HepG2 (cell line): Measurements from ENCODE around the gene SLC25A5. TPM values are rescaled to one million over a fixed set of nuclear protein-coding genes. Genes with fewer than 3 reads are reported as not detected.

Experiments used
- CCDC6 ChIP-seq: sonication (generic); formaldehyde crosslinking; IDR thresholded peaks from 2 replicates; pipeline ENCODE4 v1.8.1; 2022; ENCODE audit warnings: mild to moderate bottlenecking, missing genetic modification reagents, moderate library complexity
- FOXK2 ChIP-seq: fragments of 450-650 bp; IDR thresholded peaks from 2 replicates; pipeline ENCODE4 v1.6.1; 2016
- HMG20B ChIP-seq: conservative IDR thresholded peaks from 2 replicates; pipeline ENCODE4 v1.6.1; 2016; ENCODE audit warnings: missing genetic modification reagents, missing compliant biosample characterization
- IKZF4 ChIP-seq: sonication (generic); formaldehyde crosslinking; IDR thresholded peaks from 2 replicates; pipeline ENCODE4 v1.5.1; 2020; ENCODE audit warnings: borderline replicate concordance, mild to moderate bottlenecking, low read depth, missing genetic modification reagents; ENCODE audit errors: not compliant biosample characterization
- KDM1A ChIP-seq: IDR thresholded peaks from 2 replicates; pipeline ENCODE4 v1.6.1; 2016; ENCODE audit warnings: missing compliant biosample characterization
- MTA3 ChIP-seq: sonication (generic); formaldehyde crosslinking; IDR thresholded peaks from 2 replicates; pipeline ENCODE4 v1.4.0; 2020; ENCODE audit warnings: missing genetic modification reagents
- MYC ChIP-seq: sonication (generic); formaldehyde crosslinking; IDR thresholded peaks from 2 replicates; pipeline ENCODE4 v1.9.0; 2021; ENCODE audit warnings: missing genetic modification reagents, borderline replicate concordance
- NCOA2 ChIP-seq: sonication (generic); formaldehyde crosslinking; IDR thresholded peaks from 2 replicates; pipeline ENCODE4 v1.8.0; 2022; ENCODE audit warnings: inconsistent platforms
- POLR2G ChIP-seq: fragments of 200-400 bp; formaldehyde crosslinking; IDR thresholded peaks from 2 replicates; pipeline ENCODE4 v1.6.1; 2018; ENCODE audit warnings: mild to moderate bottlenecking, low read depth, low read length, moderate library complexity
- RELA ChIP-seq: sonication (generic); formaldehyde crosslinking; IDR thresholded peaks from 2 replicates; pipeline ENCODE4 v1.4.0; 2020; ENCODE audit warnings: missing genetic modification reagents
- SIN3B ChIP-seq: fragments of 150-350 bp; IDR thresholded peaks from 2 replicates; pipeline ENCODE4 v1.6.1; 2014; ENCODE audit warnings: low read length
- SSRP1 ChIP-seq: IDR thresholded peaks from 2 replicates; pipeline ENCODE4 v1.6.1; 2016; ENCODE audit warnings: control low read depth
- TBX2 ChIP-seq: sonication (generic); formaldehyde crosslinking; IDR thresholded peaks from 2 replicates; pipeline ENCODE4 v1.5.0; 2020; ENCODE audit warnings: missing genetic modification reagents, mild to moderate bottlenecking, borderline replicate concordance
- ZBTB38 ChIP-seq: sonication (generic); formaldehyde crosslinking; IDR thresholded peaks from 2 replicates; pipeline ENCODE4 v1.5.1; 2020; ENCODE audit warnings: mild to moderate bottlenecking, missing genetic modification reagents
- ZNF138 ChIP-seq: sonication (generic); formaldehyde crosslinking; IDR thresholded peaks from 2 replicates; pipeline ENCODE4 v1.5.0; 2020; ENCODE audit warnings: mild to moderate bottlenecking, low read depth, missing genetic modification reagents
- ZNF343 ChIP-seq: sonication (generic); formaldehyde crosslinking; IDR thresholded peaks from 2 replicates; pipeline ENCODE4 v1.4.0; 2020; ENCODE audit warnings: mild to moderate bottlenecking, missing genetic modification reagents
- ZNF766 ChIP-seq: sonication (generic); formaldehyde crosslinking; IDR thresholded peaks from 2 replicates; pipeline ENCODE4 v1.5.0; 2020; ENCODE audit warnings: missing genetic modification reagents, borderline replicate concordance
- ZNF883 ChIP-seq: sonication (generic); formaldehyde crosslinking; IDR thresholded peaks from 2 replicates; pipeline ENCODE4 v1.5.1; 2020; ENCODE audit warnings: mild to moderate bottlenecking, missing genetic modification reagents; ENCODE audit errors: not compliant biosample characterization
- ZSCAN9 ChIP-seq: IDR thresholded peaks from 2 replicates; pipeline ENCODE4 v1.6.1; 2016; ENCODE audit warnings: borderline replicate concordance
- polyA plus RNA-seq, 8 experiments: library from polyadenylated mRNA; depleted of rRNA in 3 of 8; stranded (reverse) in 7 of 8; unstranded in 1 of 8; fragments of >200 nt; fragmentation: Illumina TruSeq in 4 of 8; extraction: Trizol in 4 of 8; gene quantifications; 2 replicates each; pipeline versions ENCODE4 v1.2.1 to v1.2.3, GENCODE V29; 2011 to 2016; ENCODE audit warnings: low read depth in 4 of 8, missing spikeins in 1 of 8, mixed read lengths in 1 of 8; ENCODE audit not compliant: insufficient read depth in 1 of 8
- total RNA-seq, 5 experiments: library from RNA; depleted of rRNA; stranded (reverse); fragments of >200 nt; fragmentation: Illumina TruSeq; extraction: Trizol; gene quantifications; 2 replicates each; pipeline ENCODE4 v1.2.3, GENCODE V29; 2016; ENCODE audit warnings: low read depth in 1 of 5
- TF ChIP-seq, protein P1 (sequence below): sonication (generic); formaldehyde crosslinking; conservative IDR thresholded peaks from 2 replicates; pipeline ENCODE4 v1.5.0; 2020; ENCODE audit warnings: missing genetic modification reagents
- TF ChIP-seq, protein P2 (sequence below): sonication (generic); formaldehyde crosslinking; IDR thresholded peaks from 2 replicates; pipeline ENCODE4 v1.4.0; 2020; ENCODE audit warnings: mild to moderate bottlenecking, missing genetic modification reagents
- TF ChIP-seq, protein P3 (sequence below): sonication (generic); formaldehyde crosslinking; IDR thresholded peaks from 2 replicates; pipeline ENCODE4 v1.9.0; 2021; ENCODE audit warnings: missing genetic modification reagents, borderline replicate concordance
- TF ChIP-seq, protein P4 (sequence below): sonication (generic); formaldehyde crosslinking; conservative IDR thresholded peaks from 2 replicates; pipeline ENCODE4 v1.4.0; 2020; ENCODE audit warnings: mild to moderate bottlenecking, missing genetic modification reagents, moderate library complexity

SLC25A5 gene
- total and polyA plus RNA-seq, 2 of the 13 experiments (the other 11 are each of a cell fraction or from before 2014, with no cell fraction given): 300 to 402 TPM

DNA sequence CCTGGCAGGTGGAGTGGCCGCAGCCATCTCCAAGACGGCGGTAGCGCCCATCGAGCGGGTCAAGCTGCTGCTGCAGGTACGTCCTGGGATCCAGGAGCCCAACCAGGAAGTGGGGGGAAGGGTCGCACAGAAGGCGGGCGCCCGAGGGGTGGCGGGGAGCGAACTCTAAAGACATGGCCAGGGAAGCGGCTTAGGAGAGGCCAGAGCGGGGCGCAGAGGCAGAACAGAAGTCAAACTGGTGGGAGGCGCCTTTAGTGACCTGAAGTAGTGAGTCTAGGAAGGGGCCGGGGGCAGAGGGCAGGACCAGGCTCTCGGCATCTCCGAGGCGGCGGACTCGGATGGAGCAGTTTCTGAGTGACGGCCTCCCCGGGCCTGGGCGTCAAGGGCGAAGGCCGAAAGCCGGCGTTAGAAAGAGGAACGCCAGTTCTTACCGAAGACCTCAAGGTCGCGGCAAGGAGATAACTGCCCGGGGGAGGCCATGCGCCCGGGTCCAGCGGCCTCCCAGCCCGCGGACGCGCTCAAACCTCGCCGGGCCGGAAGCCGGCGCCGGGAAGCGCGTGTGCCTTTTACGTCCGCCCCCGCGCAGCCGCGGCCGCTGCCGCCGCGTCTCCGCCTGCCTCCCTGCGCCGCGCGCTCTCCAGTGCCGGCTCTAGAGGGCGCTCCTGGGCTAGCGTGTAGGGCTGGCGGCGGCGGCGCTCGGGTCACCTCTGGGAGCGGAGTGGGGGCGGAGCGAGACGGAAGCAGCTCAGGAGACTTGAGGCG lies 488 bp downstream of the SLC25A5 start (continued):
- no peak for TF ChIP-seq ZNF138 (CRISPR knock-in tag)
- TF ChIP-seq SIN3B: no peak
- no peak for TF ChIP-seq KDM1A (CRISPR knock-in tag)
- TF ChIP-seq TBX2: no peak
- TF ChIP-seq ZBTB38 (CRISPR knock-in tag): peak; percentile 48; the same call in 1 of the 2 replicates
- TF ChIP-seq POLR2G: peak; percentile 13
- TF ChIP-seq ZNF883 (CRISPR knock-in tag): no peak
- no peak for TF ChIP-seq ZNF343 (CRISPR knock-in tag)
- TF ChIP-seq CCDC6 (CRISPR knock-in tag): no peak; the same call in 1 of the 2 replicates
- TF ChIP-seq NCOA2 (CRISPR knock-in tag): no peak
- TF ChIP-seq, protein P1, sequence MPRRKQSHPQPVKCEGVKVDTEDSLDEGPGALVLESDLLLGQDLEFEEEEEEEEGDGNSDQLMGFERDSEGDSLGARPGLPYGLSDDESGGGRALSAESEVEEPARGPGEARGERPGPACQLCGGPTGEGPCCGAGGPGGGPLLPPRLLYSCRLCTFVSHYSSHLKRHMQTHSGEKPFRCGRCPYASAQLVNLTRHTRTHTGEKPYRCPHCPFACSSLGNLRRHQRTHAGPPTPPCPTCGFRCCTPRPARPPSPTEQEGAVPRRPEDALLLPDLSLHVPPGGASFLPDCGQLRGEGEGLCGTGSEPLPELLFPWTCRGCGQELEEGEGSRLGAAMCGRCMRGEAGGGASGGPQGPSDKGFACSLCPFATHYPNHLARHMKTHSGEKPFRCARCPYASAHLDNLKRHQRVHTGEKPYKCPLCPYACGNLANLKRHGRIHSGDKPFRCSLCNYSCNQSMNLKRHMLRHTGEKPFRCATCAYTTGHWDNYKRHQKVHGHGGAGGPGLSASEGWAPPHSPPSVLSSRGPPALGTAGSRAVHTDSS (CRISPR knock-in tag): no peak
- TF ChIP-seq IKZF4 (CRISPR knock-in tag): no peak
- TF ChIP-seq, protein P2, sequence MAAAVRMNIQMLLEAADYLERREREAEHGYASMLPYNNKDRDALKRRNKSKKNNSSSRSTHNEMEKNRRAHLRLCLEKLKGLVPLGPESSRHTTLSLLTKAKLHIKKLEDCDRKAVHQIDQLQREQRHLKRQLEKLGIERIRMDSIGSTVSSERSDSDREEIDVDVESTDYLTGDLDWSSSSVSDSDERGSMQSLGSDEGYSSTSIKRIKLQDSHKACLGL (CRISPR knock-in tag): peak; percentile 40; the same call in 1 of the 2 replicates
- no peak for TF ChIP-seq RELA (CRISPR knock-in tag)
- TF ChIP-seq ZNF766 (CRISPR knock-in tag): no peak
- no peak for TF ChIP-seq SSRP1
- TF ChIP-seq, protein P3, sequence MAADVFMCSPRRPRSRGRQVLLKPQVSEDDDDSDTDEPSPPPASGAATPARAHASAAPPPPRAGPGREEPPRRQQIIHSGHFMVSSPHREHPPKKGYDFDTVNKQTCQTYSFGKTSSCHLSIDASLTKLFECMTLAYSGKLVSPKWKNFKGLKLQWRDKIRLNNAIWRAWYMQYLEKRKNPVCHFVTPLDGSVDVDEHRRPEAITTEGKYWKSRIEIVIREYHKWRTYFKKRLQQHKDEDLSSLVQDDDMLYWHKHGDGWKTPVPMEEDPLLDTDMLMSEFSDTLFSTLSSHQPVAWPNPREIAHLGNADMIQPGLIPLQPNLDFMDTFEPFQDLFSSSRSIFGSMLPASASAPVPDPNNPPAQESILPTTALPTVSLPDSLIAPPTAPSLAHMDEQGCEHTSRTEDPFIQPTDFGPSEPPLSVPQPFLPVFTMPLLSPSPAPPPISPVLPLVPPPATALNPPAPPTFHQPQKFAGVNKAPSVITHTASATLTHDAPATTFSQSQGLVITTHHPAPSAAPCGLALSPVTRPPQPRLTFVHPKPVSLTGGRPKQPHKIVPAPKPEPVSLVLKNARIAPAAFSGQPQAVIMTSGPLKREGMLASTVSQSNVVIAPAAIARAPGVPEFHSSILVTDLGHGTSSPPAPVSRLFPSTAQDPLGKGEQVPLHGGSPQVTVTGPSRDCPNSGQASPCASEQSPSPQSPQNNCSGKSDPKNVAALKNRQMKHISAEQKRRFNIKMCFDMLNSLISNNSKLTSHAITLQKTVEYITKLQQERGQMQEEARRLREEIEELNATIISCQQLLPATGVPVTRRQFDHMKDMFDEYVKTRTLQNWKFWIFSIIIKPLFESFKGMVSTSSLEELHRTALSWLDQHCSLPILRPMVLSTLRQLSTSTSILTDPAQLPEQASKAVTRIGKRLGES (CRISPR knock-in tag): no peak
- TF ChIP-seq FOXK2: no peak
- no peak for TF ChIP-seq HMG20B
- no peak for TF ChIP-seq ZSCAN9
- TF ChIP-seq MYC: peak; percentile 56
- TF ChIP-seq, protein P4, sequence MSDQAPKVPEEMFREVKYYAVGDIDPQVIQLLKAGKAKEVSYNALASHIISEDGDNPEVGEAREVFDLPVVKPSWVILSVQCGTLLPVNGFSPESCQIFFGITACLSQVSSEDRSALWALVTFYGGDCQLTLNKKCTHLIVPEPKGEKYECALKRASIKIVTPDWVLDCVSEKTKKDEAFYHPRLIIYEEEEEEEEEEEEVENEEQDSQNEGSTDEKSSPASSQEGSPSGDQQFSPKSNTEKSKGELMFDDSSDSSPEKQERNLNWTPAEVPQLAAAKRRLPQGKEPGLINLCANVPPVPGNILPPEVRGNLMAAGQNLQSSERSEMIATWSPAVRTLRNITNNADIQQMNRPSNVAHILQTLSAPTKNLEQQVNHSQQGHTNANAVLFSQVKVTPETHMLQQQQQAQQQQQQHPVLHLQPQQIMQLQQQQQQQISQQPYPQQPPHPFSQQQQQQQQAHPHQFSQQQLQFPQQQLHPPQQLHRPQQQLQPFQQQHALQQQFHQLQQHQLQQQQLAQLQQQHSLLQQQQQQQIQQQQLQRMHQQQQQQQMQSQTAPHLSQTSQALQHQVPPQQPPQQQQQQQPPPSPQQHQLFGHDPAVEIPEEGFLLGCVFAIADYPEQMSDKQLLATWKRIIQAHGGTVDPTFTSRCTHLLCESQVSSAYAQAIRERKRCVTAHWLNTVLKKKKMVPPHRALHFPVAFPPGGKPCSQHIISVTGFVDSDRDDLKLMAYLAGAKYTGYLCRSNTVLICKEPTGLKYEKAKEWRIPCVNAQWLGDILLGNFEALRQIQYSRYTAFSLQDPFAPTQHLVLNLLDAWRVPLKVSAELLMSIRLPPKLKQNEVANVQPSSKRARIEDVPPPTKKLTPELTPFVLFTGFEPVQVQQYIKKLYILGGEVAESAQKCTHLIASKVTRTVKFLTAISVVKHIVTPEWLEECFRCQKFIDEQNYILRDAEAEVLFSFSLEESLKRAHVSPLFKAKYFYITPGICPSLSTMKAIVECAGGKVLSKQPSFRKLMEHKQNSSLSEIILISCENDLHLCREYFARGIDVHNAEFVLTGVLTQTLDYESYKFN (CRISPR knock-in tag): no peak; the same call in 1 of the 2 replicates
- TF ChIP-seq MTA3 (CRISPR knock-in tag): no peak
